Brain microvascular endothelial cell (primary cell): ENCODE results near the gene TXNL1.

Experiments used
- DNase-seq: peaks from one replicate; pipeline ENCODE4 v3.0.0-alpha.2; 2020
- H3K27ac ChIP-seq: fragments of 250-450 bp; sonication (Bioruptor Pico); 2 replicates; pipeline ENCODE4 v1.5.1; 2020; ENCODE audit warnings: mild to moderate bottlenecking, moderate library complexity
- H3K27me3 ChIP-seq: fragments of 250-450 bp; sonication (Bioruptor Pico); replicated peaks from 2 replicates; pipeline ENCODE4 v1.5.1; 2020; ENCODE audit warnings: mild to moderate bottlenecking
- H3K36me3 ChIP-seq: fragments of 250-450 bp; sonication (Bioruptor Pico); replicated peaks from 2 replicates; pipeline ENCODE4 v1.5.1; 2020; ENCODE audit warnings: mild to moderate bottlenecking
- H3K4me3 ChIP-seq: 2 replicates; pipeline ENCODE4 v1.5.1; 2011; ENCODE audit warnings: low read depth, mild to moderate bottlenecking, control low read depth, low read length, moderate library complexity
- CTCF ChIP-seq: IDR thresholded peaks from 2 replicates; pipeline ENCODE4 v1.5.1; 2011; ENCODE audit warnings: low read depth, mild to moderate bottlenecking, moderate library complexity, low read length, control low read depth, inconsistent platforms; ENCODE audit errors: missing control alignments
- in situ Hi-C: cut with HindIII; loops from 2 replicates; pipeline ENCODE4 v1.10.0; 2017; ENCODE audit warnings: low sequenced_read_pairs, low pct_ligation_motif_present

Gene TXNL1

GRCh38 chr18:56550121-56550520, 88.3 kb downstream of the TXNL1 start:
- Histone ChIP-seq H3K4me3 (no peak overlapping the region), H3K27me3 (no peaks in the 10 kb centered on the region), H3K36me3 (no peaks in the 10 kb centered on the region), H3K27ac (no peak overlapping the region)
- TF ChIP-seq CTCF, result no peak
- in situ Hi-C loops, result no loop called here
- no peak for DNase-seq
